ENCODE data around the gene ABCG4. TPM values are rescaled to one million over a fixed set of nuclear protein-coding genes. Genes with fewer than 3 reads are reported as not detected.
"Not testable (repeated sequence)": the region's sequence is repeated elsewhere in the genome, so short reads cannot be mapped to it uniquely, and the experiment has no call there.

The ABCG4 gene
- total and polyA plus RNA-seq, 12 donors = 0.08 to 1.1 (median 0.29) TPM; not detected in 1

DNA sequence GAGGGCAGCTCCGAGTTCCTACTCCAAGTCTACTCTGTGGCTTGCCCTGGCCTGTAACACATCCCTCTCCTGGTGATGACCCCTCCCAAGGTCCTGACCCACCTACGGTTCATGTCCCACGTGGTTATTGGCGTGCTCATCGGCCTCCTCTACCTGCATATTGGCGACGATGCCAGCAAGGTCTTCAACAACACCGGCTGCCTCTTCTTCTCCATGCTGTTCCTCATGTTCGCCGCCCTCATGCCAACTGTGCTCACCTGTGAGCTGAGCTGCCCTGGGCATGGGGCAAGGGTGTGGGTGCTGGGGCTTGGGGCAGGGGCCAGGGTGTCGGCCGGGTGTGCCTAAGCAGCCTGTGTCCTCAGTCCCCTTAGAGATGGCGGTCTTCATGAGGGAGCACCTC, 9.6 kb downstream of the ABCG4 start:
- H3K36me3 ChIP-seq (replicated peaks in 1 of 2) = no peaks in the 10 kb centered on the region
- H3K27me3 ChIP-seq = no peaks in the 10 kb centered on the region
- no peaks in the 10 kb centered on the region for H3K4me1 ChIP-seq (replicated peaks in 1 of 2)
- TF ChIP-seq CTCF (IDR thresholded peaks at IDR 0.05) (no peak), POLR2A (IDR thresholded peaks at IDR 0.05) (no peak)
- intact Hi-C loops (cut with DNase I) = no loop called here
- no peaks in the 10 kb centered on the region for H3K9me3 ChIP-seq (replicated peaks in 1 of 3)
- H3K4me3 ChIP-seq = no peak overlapping the region
- no peak for DNase-seq
- no peak overlapping the region for H3K27ac ChIP-seq
- WGBS, 4 donors = 90 to 96% (median 92%) methylated on average over 5 to 13 of the region's 13 CpGs

GRCh38 chr11:119160151-119160550, 11.3 kb downstream of the ABCG4 start:
- WGBS, 4 donors = 82 to 95% (median 93%) methylated on average over 2 to 9 of the region's 9 CpGs
- H3K27ac ChIP-seq = no peak overlapping the region
- no peak for TF ChIP-seq POLR2A (IDR thresholded peaks at IDR 0.05)
- TF ChIP-seq CTCF (IDR thresholded peaks at IDR 0.05) = no peak
- H3K4me1 ChIP-seq (replicated peaks in 1 of 2) = no peaks in the 10 kb centered on the region
- no peaks in the 10 kb centered on the region for H3K36me3 ChIP-seq (replicated peaks in 1 of 2)
- no peaks in the 10 kb centered on the region for H3K27me3 ChIP-seq
- no peaks in the 10 kb centered on the region for H3K9me3 ChIP-seq (replicated peaks in 1 of 3)
- no peak for DNase-seq
- no peak overlapping the region for H3K4me3 ChIP-seq
- intact Hi-C loops (cut with DNase I) = no loop called here

DNA sequence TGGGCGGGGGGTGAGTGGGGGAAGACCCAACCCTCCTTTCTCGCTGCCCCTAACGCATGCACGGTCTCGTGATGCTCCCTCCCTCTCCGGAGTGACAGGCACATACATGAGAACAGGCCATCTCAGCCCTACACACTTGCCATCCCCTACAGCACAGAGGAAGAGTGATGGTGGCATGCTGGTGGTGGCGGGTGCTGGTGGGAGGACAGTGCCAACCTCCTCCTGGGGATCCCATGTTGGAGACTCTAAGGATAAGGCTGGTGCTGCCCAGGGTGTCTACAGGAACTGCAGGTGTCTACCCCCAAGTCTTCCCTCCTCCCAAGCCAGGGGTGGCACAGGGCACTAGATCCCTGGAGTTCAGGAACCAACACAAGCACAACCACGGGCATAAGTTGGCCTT, 13.0 kb downstream of the ABCG4 start:
- Histone ChIP-seq H3K27ac (no peak overlapping the region), H3K9me3 (replicated peaks in 1 of 3) (no peaks in the 10 kb centered on the region), H3K4me3 (no peak overlapping the region), H3K4me1 (replicated peaks in 1 of 2) (no peaks in the 10 kb centered on the region), H3K36me3 (replicated peaks in 1 of 2) (no peaks in the 10 kb centered on the region), H3K27me3 (no peaks in the 10 kb centered on the region)
- TF ChIP-seq POLR2A (IDR thresholded peaks at IDR 0.05) = no peak
- no peak for TF ChIP-seq CTCF (IDR thresholded peaks at IDR 0.05)
- no peak for DNase-seq
- 76 to 90% (median 86%) methylated on average over 8 of the region's 8 CpGs for WGBS, 4 donors
- intact Hi-C loops (cut with DNase I) = no loop called here

- no peak for DNase-seq
- intact Hi-C loops (cut with DNase I) = no loop called here
- TF ChIP-seq CTCF (IDR thresholded peaks at IDR 0.05) = no peak
- TF ChIP-seq POLR2A (IDR thresholded peaks at IDR 0.05) = no peak
- WGBS, 4 donors = 57 to 72% (median 62%) methylated on average over 8 of the region's 8 CpGs
- Histone ChIP-seq H3K4me1 (replicated peaks in 1 of 2) (peaks cover 0 to 11% of the 10 kb centered on the region in 2 donors), H3K36me3 (replicated peaks in 1 of 2) (no peaks in the 10 kb centered on the region), H3K9me3 (replicated peaks in 1 of 3) (no peaks in the 10 kb centered on the region), H3K27ac (no peak overlapping the region), H3K27me3 (no peaks in the 10 kb centered on the region), H3K4me3 (no peak overlapping the region)
Observed at GRCh38 chr11:119166368-119167076, 17.7 kb downstream of the ABCG4 start.

GRCh38 chr11:119167077-119167458, 18.2 kb downstream of the ABCG4 start:
- H3K4me3 ChIP-seq; intact Hi-C loops (cut with DNase I); H3K27me3 ChIP-seq; H3K36me3 ChIP-seq (replicated peaks in 1 of 2); H3K27ac ChIP-seq; DNase-seq; H3K9me3 ChIP-seq (replicated peaks in 1 of 3): not testable (repeated sequence)
- H3K4me1 ChIP-seq (replicated peaks in 1 of 2) = peaks cover 0 to 11% of the 10 kb centered on the region in 2 donors
- WGBS, 4 donors = 82 to 94% (median 89%) methylated on average over 10 of the region's 10 CpGs

Data from adrenal gland (tissue), 12 donors.